Kidney capillary endothelial cell (primary cell): ENCODE data around the gene MNAT1.
A peak's percentile ranks its signal among the peaks of the same experiment; 100 is the strongest.
"Not testable (repeated sequence)": the region's sequence is repeated elsewhere in the genome, so short reads cannot be mapped to it uniquely, and the experiment has no call there.

Experiments used
- DNase-seq: peaks from one replicate; pipeline ENCODE4 v3.0.0-alpha.2; 2018; ENCODE audit warnings: low spot score

The MNAT1 gene

GRCh38 chr14:60805841-60806430 lies 71.4 kb downstream of the MNAT1 start:
- DNase-seq = no peak

- DNase-seq = no peak
These were observed 72.7 kb downstream of the MNAT1 start for GRCh38 chr14:60807247-60807646.

GRCh38 chr14:60807971-60808370 lies 73.4 kb downstream of the MNAT1 start:
- DNase-seq = peak; percentile 4

- DNase-seq = no peak
These were observed 78.4 kb downstream of the MNAT1 start for GRCh38 chr14:60812987-60813386.

GRCh38 chr14:60815371-60815770 lies 80.8 kb downstream of the MNAT1 start:
- DNase-seq = no peak

GRCh38 chr14:60817113-60817512 lies 82.6 kb downstream of the MNAT1 start:
- DNase-seq = no peak

- no peak for DNase-seq
These were observed 85.0 kb downstream of the MNAT1 start for GRCh38 chr14:60819575-60819974.

- DNase-seq = no peak
These were observed 104.0 kb downstream of the MNAT1 start for GRCh38 chr14:60838601-60839000.

GRCh38 chr14:60839057-60839456 lies 104.5 kb downstream of the MNAT1 start:
- DNase-seq = no peak

- no peak for DNase-seq
These were observed 105.1 kb downstream of the MNAT1 start for GRCh38 chr14:60839657-60840056.

- no peak for DNase-seq
These were observed 105.8 kb downstream of the MNAT1 start for GRCh38 chr14:60840313-60840712.

GRCh38 chr14:60845523-60845922 lies 111.0 kb downstream of the MNAT1 start:
- DNase-seq = no peak

- no peak for DNase-seq
These were observed 113.5 kb downstream of the MNAT1 start for GRCh38 chr14:60848066-60848465.

GRCh38 chr14:60851692-60852091 lies 117.1 kb downstream of the MNAT1 start:
- not testable (repeated sequence) for DNase-seq

GRCh38 chr14:60856111-60856510 lies 121.5 kb downstream of the MNAT1 start:
- DNase-seq = no peak

GRCh38 chr14:60859525-60859924 lies 125.0 kb downstream of the MNAT1 start:
- DNase-seq = no peak

GRCh38 chr14:60861545-60862140 lies 127.1 kb downstream of the MNAT1 start:
- no peak for DNase-seq

GRCh38 chr14:60862283-60862682 lies 127.7 kb downstream of the MNAT1 start:
- DNase-seq = no peak

- DNase-seq = no peak
These were observed 128.7 kb downstream of the MNAT1 start for GRCh38 chr14:60863249-60863648.

GRCh38 chr14:60865378-60866127 lies 131.0 kb downstream of the MNAT1 start:
- no peak for DNase-seq

GRCh38 chr14:60867503-60868172 lies 133.1 kb downstream of the MNAT1 start:
- no peak for DNase-seq

GRCh38 chr14:60878121-60878520 lies 143.6 kb downstream of the MNAT1 start:
- no peak for DNase-seq

- DNase-seq = no peak
These were observed 144.0 kb downstream of the MNAT1 start for GRCh38 chr14:60878536-60878935.
